NCI-H128 (cell line): ENCODE measurements around the gene ALG11.
"Not testable (repeated sequence)": the region's sequence is repeated elsewhere in the genome, so short reads cannot be mapped to it uniquely, and the experiment has no call there.

Source experiments
- DNase-seq: peaks from one replicate; lab custom pipeline; 2025; ENCODE audit not compliant: unreplicated experiment; lab: John Stamatoyannopoulos, UW

Gene ALG11

GRCh38 chr13:52027832-52028231 is 15.6 kb downstream of the ALG11 start:
- DNase-seq, result no peak

GRCh38 chr13:52029569-52029968 is 17.4 kb downstream of the ALG11 start:
- no peak for DNase-seq

- DNase-seq, result not testable (repeated sequence)
These were observed 18.2 kb downstream of the ALG11 start for GRCh38 chr13:52030401-52030800.

- no peak for DNase-seq
These were observed 20.8 kb downstream of the ALG11 start for GRCh38 chr13:52033039-52033438.

- DNase-seq, result peak; percentile 1
These were observed 22.5 kb downstream of the ALG11 start for GRCh38 chr13:52034616-52035226.

- DNase-seq, result no peak
These were observed 23.8 kb downstream of the ALG11 start for GRCh38 chr13:52036037-52036436.

- no peak for DNase-seq
These were observed 31.5 kb downstream of the ALG11 start for GRCh38 chr13:52043675-52044074.

GRCh38 chr13:52047463-52047862 is 35.3 kb downstream of the ALG11 start:
- DNase-seq, result no peak

GRCh38 chr13:52048516-52048915 is 36.3 kb downstream of the ALG11 start:
- no peak for DNase-seq

GRCh38 chr13:52051400-52051799 is 39.2 kb downstream of the ALG11 start:
- DNase-seq, result no peak

DNA sequence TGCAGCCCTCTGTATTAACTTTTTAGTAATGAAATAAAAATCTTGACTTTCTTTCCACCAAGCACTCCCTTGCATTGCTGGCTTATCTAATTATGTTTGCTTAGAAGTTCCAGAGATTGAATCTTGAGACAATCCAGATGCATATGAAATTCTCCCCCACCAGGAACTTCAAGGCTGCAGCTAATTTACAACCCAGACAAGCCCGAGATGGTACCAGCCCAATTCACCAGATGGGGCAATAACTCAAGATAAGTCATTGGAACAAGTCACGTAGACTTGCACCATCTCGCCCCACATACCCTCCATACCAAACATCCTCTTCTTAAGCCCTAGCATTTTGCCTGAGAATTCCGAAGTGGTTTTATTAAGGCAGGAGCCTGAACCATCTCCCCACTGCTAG is 41.3 kb downstream of the ALG11 start:
- no peak for DNase-seq

- DNase-seq, result not testable (repeated sequence)
These were observed 48.9 kb downstream of the ALG11 start for GRCh38 chr13:52061064-52061463.

GRCh38 chr13:52061587-52061986 is 49.4 kb downstream of the ALG11 start:
- DNase-seq, result no peak

DNA sequence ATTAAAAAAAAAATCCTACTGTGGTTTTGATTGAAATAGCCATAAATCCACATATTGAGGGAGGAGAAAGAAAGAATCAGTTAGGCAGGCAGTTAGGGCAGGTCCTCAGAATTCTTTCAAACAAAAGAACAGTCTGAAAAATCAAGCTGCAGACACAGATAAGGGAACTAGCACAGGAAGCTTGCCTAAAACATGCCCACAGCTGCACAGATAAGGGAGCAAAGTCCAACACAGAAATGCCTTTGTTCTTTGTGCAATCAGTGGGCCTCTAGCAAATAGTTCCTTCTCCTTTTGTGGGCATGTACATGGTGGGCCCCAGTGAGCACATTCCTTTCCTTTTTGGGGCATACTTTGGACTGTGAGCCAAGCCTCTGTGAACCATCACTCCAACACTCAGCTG is 55.0 kb downstream of the ALG11 start:
- no peak for DNase-seq

- DNase-seq, result no peak
These were observed 58.8 kb downstream of the ALG11 start for GRCh38 chr13:52070929-52071523.
